Heart left ventricle (tissue), 16 donors: ENCODE results near the gene FBLN2. TPM values are rescaled to one million over a fixed set of nuclear protein-coding genes. Genes with fewer than 3 reads are reported as not detected.
A peak's percentile ranks its signal among the peaks of the same experiment; 100 is the strongest.

Experiments
- ATAC-seq, 4 donors: fragments of 200-7000 bp; cut with Tn5 transposase; one replicate each; pipeline ENCODE4 v1.9.1; 2020 to 2022; ENCODE audit warnings: moderate library complexity in 4 of 4, mild to moderate bottlenecking in 3 of 4, moderate number of reproducible peaks in 1 of 4
- DNase-seq, 5 donors: peaks; one replicate each; pipeline ENCODE4 v3.0.0-alpha.2; 2020
- H3K27ac ChIP-seq, 12 donors: fragments of 200-600 bp; sonication (generic) in 4 of 12; one replicate each; pipeline versions ENCODE4 v1.5.0 to v1.8.0; 2016 to 2022; ENCODE audit warnings: mild to moderate bottlenecking in 2 of 12
- H3K27me3 ChIP-seq, 9 donors: fragments of 200-600 bp; sonication (generic) in 2 of 9; one replicate each; pipeline versions ENCODE4 v1.5.1 to v1.8.0; 2016 to 2022; ENCODE audit warnings: mild to moderate bottlenecking in 3 of 9
- H3K36me3 ChIP-seq, 9 donors: fragments of 200-600 bp; sonication (generic) in 2 of 9; one replicate each; pipeline versions ENCODE4 v1.5.0 to v1.8.0; 2018 to 2022; ENCODE audit warnings: mild to moderate bottlenecking in 2 of 9
- H3K4me1 ChIP-seq, 12 donors: fragments of 200-600 bp; sonication (generic) in 4 of 12; one replicate each; pipeline versions ENCODE4 v1.5.0 to v1.8.0; 2016 to 2022; ENCODE audit warnings: mild to moderate bottlenecking in 3 of 12
- H3K4me3 ChIP-seq, 12 donors: fragments of 200-600 bp; sonication (generic) in 4 of 12; one replicate each; pipeline versions ENCODE4 v1.5.0 to v1.8.0; 2017 to 2022; ENCODE audit warnings: mild to moderate bottlenecking in 9 of 12, moderate library complexity in 4 of 12
- H3K9me3 ChIP-seq, 12 donors: fragments of 200-600 bp; sonication (generic) in 4 of 12; one replicate each; pipeline versions ENCODE4 v1.5.0 to v1.8.0; 2016 to 2022; ENCODE audit warnings: mild to moderate bottlenecking in 1 of 12
- POLR2A ChIP-seq, 2 donors: fragments of 450-650 bp; IDR thresholded peaks; one replicate each; pipeline ENCODE4 v1.6.1; 2017; ENCODE audit warnings: antibody characterized with exemption in 2 of 2, mild to moderate bottlenecking in 2 of 2, moderate library complexity in 2 of 2
- WGBS, 4 donors: extraction: QIAGEN DNeasy Blood & Tissue Kit in 2 of 4; methylation state at CpG; one replicate each; pipeline versions ENCODE4 v1.1.5 to v1.1.7; 2013 to 2018; 5-methylcytosine and 5-hydroxymethylcytosine counted together
- intact Hi-C, 10 donors: fragments of 100-400 bp; cut with DNase I; formaldehyde crosslinking; loops; one replicate each; pipeline versions ENCODE4 v1.11.1 to v1.14.2; 2022
- polyA plus RNA-seq, 2 donors: library from polyadenylated mRNA; stranded (reverse); fragments of 200-250 nt; gene quantifications; one replicate each; pipeline ENCODE4 v1.2.3, GENCODE V29; 2013
- total RNA-seq, 9 donors: library from RNA; depleted of rRNA in 2 of 9; stranded (reverse); fragments of >200 nt in 2 of 9; fragmentation: NEBNext Ultra II Directional in 3 of 9; extraction: Animal tissue kit (Norgen Biotek cat#: 25700) in 3 of 9; gene quantifications; one replicate each; pipeline versions ENCODE4 v1.1.0 to v1.2.4, GENCODE V29; 2016 to 2023
- TF ChIP-seq, protein P1 (sequence below), 12 donors: fragments of 200-600 bp; sonication (generic) in 4 of 12; IDR thresholded peaks; one replicate each; pipeline versions ENCODE4 v1.5.0 to v1.8.0; 2018 to 2022; ENCODE audit warnings: antibody characterized with exemption in 12 of 12, mild to moderate bottlenecking in 5 of 12
- donor health status: ischemic (EF 13 %, LVEDD 7.1; RV severe dilation, severe dysfunction).
- donor health status: healthy with polysubstance abuse.
- donor health status: DM: no; HTN: yes; CAD: no.
- donor health status: DM: no; HTN: no; CAD: no.
- donor health status: ischemic (EF 25% LVEDD 6.9; RV normal size, moderate dysfunction).
- donor health status: ischemic (EF 25% LVEDD 5.7; RV mildly dilated, moderate dysfunction).
- donor health status: healthy.
- donor health status: DM: yes; HTN: yes; CAD: no.
- donor health status: ischemic (EF 35%, LVEDD 5.7; RV mildly dilated, moderate dysfunction).
- donor health status: nonischemic (EF 11% LVEDD 7.7; RV severe dilation, severe dysfunction).
- donor health status: DM: yes; HTN: yes; CAD: no.
- donor health status: PGD.
- donor health status: ischemic (EF 29% LVEDD 5.4; RV normal size, mild dysfunction).
- donor health status: nonischemic (EF 23%, LVEDD 6.1; RV moderate dilation, normal function).

FBLN2 gene
- total and polyA plus RNA-seq, 11 donors, result 16.5 to 118 (median 42.7) TPM

DNA sequence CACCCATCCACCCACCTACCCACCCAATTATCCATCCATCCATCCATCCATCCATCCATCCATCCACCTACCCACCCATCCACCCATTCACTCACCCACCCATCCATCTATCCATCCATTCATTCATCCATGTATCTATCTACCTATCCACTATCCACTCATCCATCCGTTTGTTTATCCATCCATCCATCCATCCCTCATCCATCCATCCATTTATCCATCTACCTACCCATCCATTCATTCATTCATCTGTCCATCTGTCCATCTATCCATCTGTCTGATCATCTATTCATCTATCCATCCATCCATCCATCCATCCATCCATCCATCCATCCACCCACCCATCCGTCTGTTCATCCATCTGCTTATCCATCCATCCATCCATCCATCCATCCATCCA is 65.7 kb downstream of the FBLN2 start:
- Histone ChIP-seq H3K27ac (no peak overlapping the region), H3K36me3 (peaks cover 0 to 75% (median 6%) of the 10 kb centered on the region in 9 donors), H3K9me3 (peaks cover 0 to 5% (median 0%) of the 10 kb centered on the region in 12 donors), H3K27me3 (no peaks in the 10 kb centered on the region), H3K4me3 (no peak overlapping the region), H3K4me1 (no peaks in the 10 kb centered on the region)
- WGBS, 4 donors, result 92 to 93% (median 93%) methylated on average over 2 of the region's 2 CpGs
- TF ChIP-seq, protein P1, sequence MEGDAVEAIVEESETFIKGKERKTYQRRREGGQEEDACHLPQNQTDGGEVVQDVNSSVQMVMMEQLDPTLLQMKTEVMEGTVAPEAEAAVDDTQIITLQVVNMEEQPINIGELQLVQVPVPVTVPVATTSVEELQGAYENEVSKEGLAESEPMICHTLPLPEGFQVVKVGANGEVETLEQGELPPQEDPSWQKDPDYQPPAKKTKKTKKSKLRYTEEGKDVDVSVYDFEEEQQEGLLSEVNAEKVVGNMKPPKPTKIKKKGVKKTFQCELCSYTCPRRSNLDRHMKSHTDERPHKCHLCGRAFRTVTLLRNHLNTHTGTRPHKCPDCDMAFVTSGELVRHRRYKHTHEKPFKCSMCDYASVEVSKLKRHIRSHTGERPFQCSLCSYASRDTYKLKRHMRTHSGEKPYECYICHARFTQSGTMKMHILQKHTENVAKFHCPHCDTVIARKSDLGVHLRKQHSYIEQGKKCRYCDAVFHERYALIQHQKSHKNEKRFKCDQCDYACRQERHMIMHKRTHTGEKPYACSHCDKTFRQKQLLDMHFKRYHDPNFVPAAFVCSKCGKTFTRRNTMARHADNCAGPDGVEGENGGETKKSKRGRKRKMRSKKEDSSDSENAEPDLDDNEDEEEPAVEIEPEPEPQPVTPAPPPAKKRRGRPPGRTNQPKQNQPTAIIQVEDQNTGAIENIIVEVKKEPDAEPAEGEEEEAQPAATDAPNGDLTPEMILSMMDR (IDR thresholded peaks at IDR 0.05), result no peak
- no peak for TF ChIP-seq POLR2A (IDR thresholded peaks at IDR 0.05)
- intact Hi-C loops, result loop anchor here in 1 of 10 donors (5.0 kb wide), 1 partner anchor 52 kb away; no protein-coding TSS in a partner anchor
- ATAC-seq (no peak), DNase-seq (no peak)

DNA sequence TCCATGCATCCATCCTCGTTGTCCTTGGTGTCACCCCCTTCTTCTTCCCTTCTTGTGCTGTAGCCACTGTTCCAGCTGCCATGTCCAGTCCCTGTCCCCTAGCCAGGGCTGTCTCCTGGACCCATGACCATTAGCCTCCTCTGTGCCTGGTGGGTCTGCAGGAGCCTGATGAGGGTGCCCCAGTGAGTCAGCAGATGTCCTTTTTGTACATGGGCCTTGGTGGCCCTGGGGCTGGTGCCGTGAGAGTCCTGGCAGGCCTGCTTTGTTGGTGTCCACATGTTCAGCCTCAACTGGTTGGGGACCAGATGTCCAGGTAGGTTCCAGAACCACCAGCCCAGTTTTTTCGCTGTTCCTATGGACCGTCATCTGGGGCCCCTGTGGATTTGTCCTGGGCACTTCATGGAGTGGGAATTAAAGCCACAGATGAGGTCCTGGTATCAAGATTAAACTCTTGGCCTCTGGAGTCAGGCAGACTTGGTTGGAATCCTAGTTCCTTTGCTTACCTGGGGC is 66.1 kb downstream of the FBLN2 start:
- no peak overlapping the region for H3K27ac ChIP-seq
- peaks cover 0 to 75% (median 6%) of the 10 kb centered on the region in 9 donors for H3K36me3 ChIP-seq
- H3K4me1 ChIP-seq, result no peaks in the 10 kb centered on the region
- no peak overlapping the region for H3K4me3 ChIP-seq
- intact Hi-C loops, result no loop called here
- WGBS, 4 donors, result 93 to 98% (median 95%) methylated on average over 4 of the region's 4 CpGs
- peaks cover 0 to 5% (median 0%) of the 10 kb centered on the region in 12 donors for H3K9me3 ChIP-seq
- no peaks in the 10 kb centered on the region for H3K27me3 ChIP-seq
- DNase-seq, result peak in 1 of 5 donors; percentile 7
- no peak for ATAC-seq
- TF ChIP-seq, protein P1 (IDR thresholded peaks at IDR 0.05), result no peak
- TF ChIP-seq POLR2A (IDR thresholded peaks at IDR 0.05), result no peak

DNA sequence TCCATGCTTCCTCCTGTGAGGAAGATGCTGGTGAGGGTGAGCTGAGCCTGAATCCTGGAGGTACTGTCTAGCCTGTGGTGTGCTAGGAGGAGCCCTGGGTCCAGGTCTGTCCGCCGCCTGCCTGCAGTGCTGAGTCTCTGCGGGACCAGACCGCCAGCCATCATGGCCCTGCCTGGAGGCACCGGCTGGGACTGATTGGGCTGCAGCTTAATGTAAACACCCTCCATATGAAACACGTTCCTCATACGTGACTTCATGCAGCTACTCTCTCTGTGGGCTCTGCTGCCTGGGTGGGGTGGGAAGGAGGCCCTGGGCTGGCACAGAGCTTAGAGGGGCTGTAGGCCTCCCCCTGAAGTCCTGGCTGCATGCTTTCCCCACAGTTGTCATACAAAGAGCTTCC is 67.4 kb downstream of the FBLN2 start:
- WGBS, 4 donors, result 89 to 94% (median 92%) methylated on average over 7 of the region's 7 CpGs
- peaks cover 0 to 75% (median 6%) of the 10 kb centered on the region in 9 donors for H3K36me3 ChIP-seq
- intact Hi-C loops, result no loop called here

DNA sequence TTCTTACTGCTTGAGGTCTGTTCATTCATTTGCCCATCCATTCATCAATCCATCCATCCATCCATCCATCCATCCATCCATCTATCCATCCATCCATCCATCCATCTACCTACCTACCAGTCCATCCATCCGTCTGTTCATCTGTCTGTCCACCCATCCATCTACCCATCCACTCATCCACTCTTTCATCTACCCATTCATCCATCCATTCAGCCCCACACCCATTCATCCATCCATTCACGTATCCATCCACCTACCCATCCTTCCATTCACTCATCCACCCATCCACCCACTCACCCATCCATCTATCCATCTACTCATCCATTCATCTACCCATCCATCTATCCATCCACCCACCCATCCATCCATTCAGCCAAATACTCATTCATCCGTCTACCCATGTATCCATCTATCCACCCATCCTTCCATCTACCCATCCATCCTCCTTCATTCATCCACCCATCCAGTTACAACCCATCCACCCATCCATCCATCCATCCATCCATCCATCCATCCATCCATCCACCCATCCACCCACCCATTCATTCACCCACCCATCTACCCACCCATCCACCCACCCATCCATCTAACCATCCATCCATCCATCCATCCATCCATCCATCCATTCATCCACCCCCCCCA is 68.3 kb downstream of the FBLN2 start:
- H3K4me3 ChIP-seq, result no peak overlapping the region
- H3K4me1 ChIP-seq, result no peaks in the 10 kb centered on the region
- H3K36me3 ChIP-seq, result peaks cover 0 to 75% (median 12%) of the 10 kb centered on the region in 9 donors
- WGBS, 4 donors, result 91 to 96% (median 94%) methylated on average over 3 of the region's 3 CpGs
- peaks cover 0 to 5% (median 0%) of the 10 kb centered on the region in 12 donors for H3K9me3 ChIP-seq
- intact Hi-C loops, result no loop called here
- ATAC-seq (no peak), DNase-seq (no peak)
- no peak overlapping the region for H3K27ac ChIP-seq
- TF ChIP-seq POLR2A (IDR thresholded peaks at IDR 0.05), result no peak
- TF ChIP-seq, protein P1 (IDR thresholded peaks at IDR 0.05), result no peak
- no peaks in the 10 kb centered on the region for H3K27me3 ChIP-seq

More for the DNA sequence above, 67.4 kb downstream of the FBLN2 start:
- no peaks in the 10 kb centered on the region for H3K4me1 ChIP-seq
- no peaks in the 10 kb centered on the region for H3K27me3 ChIP-seq
- TF ChIP-seq POLR2A (IDR thresholded peaks at IDR 0.05), result no peak
- TF ChIP-seq, protein P1 (IDR thresholded peaks at IDR 0.05), result no peak
- H3K27ac ChIP-seq, result no peak overlapping the region
- DNase-seq (peak in 2 of 5 donors; percentile 5 to 33), ATAC-seq (no peak)
- H3K4me3 ChIP-seq, result no peak overlapping the region
- peaks cover 0 to 5% (median 0%) of the 10 kb centered on the region in 12 donors for H3K9me3 ChIP-seq
